H9 (cell line): Measurements from ENCODE around the gene ZNF576. TPM values are rescaled to one million over a fixed set of nuclear protein-coding genes. Genes with fewer than 3 reads are reported as not detected.
A peak's percentile ranks its signal among the peaks of the same experiment; 100 is the strongest.

Source experiments
- DNase-seq: peaks from one replicate; pipeline ENCODE4 v3.0.0-alpha.2; 2017
- H2AFZ ChIP-seq: one replicate; pipeline ENCODE4 v1.6.1; 2013; ENCODE audit warnings: mild to moderate bottlenecking, low read length, control low read depth, moderate library complexity
- H2AK5ac ChIP-seq: 2 replicates; pipeline ENCODE4 v1.6.1; 2013; ENCODE audit warnings: low read length, control low read depth, mixed read lengths; ENCODE audit not compliant: insufficient read length
- H2BK120ac ChIP-seq: one replicate; pipeline ENCODE4 v1.6.1; 2013; ENCODE audit warnings: low read depth, mild to moderate bottlenecking, low read length, control low read depth, inconsistent platforms; ENCODE audit not compliant: poor library complexity, severe bottlenecking
- H2BK12ac ChIP-seq: 2 replicates; pipeline ENCODE4 v1.6.1; 2013; ENCODE audit warnings: low read length, control low read depth, mixed read lengths, low read depth; ENCODE audit not compliant: insufficient read length
- H2BK15ac ChIP-seq: 2 replicates; pipeline ENCODE4 v1.6.1; 2013; ENCODE audit warnings: low read depth, low read length, control low read depth
- H2BK20ac ChIP-seq: one replicate; pipeline ENCODE4 v1.6.1; 2013; ENCODE audit warnings: low read depth, mild to moderate bottlenecking, low read length, control low read depth, inconsistent platforms; ENCODE audit not compliant: poor library complexity, severe bottlenecking
- H2BK5ac ChIP-seq: 2 replicates; pipeline ENCODE4 v1.6.1; 2013; ENCODE audit warnings: low read length, control low read depth, mixed read lengths; ENCODE audit not compliant: insufficient read length
- H3K14ac ChIP-seq: 2 replicates; pipeline ENCODE4 v1.6.1; 2013; ENCODE audit warnings: low read length, control low read depth; ENCODE audit not compliant: insufficient read depth
- H3K18ac ChIP-seq: 2 replicates; pipeline ENCODE4 v1.6.1; 2013; ENCODE audit warnings: low read depth, mild to moderate bottlenecking, mixed read lengths, low read length, control low read depth; ENCODE audit not compliant: insufficient read length
- H3K23ac ChIP-seq: 2 replicates; pipeline ENCODE4 v1.6.1; 2013; ENCODE audit warnings: low read length, control low read depth, mixed read lengths, low read depth; ENCODE audit not compliant: insufficient read length
- H3K23me2 ChIP-seq: 2 replicates; pipeline ENCODE4 v1.6.1; 2013; ENCODE audit warnings: low read depth, mild to moderate bottlenecking, mixed read lengths, low read length, control low read depth; ENCODE audit not compliant: insufficient read length, poor library complexity, severe bottlenecking
- H3K27ac ChIP-seq: 2 replicates; pipeline ENCODE4 v1.5.1; 2013; ENCODE audit warnings: low read length, control low read depth, mixed read lengths, low read depth; ENCODE audit not compliant: insufficient read length
- H3K27me3 ChIP-seq: 2 replicates; pipeline ENCODE4 v1.6.1; 2013; ENCODE audit warnings: low read length, control low read depth, inconsistent platforms; ENCODE audit not compliant: insufficient read depth
- H3K4ac ChIP-seq: 2 replicates; pipeline ENCODE4 v1.6.1; 2013; ENCODE audit warnings: low read depth, mild to moderate bottlenecking, control low read depth, inconsistent platforms, low read length, moderate library complexity
- H3K4me1 ChIP-seq: 2 replicates; pipeline ENCODE4 v1.6.1; 2013; ENCODE audit warnings: low read length, control low read depth, inconsistent platforms; ENCODE audit not compliant: insufficient read depth
- H3K4me2 ChIP-seq: 2 replicates; pipeline ENCODE4 v1.6.1; 2013; ENCODE audit warnings: low read length, control low read depth, mixed read lengths; ENCODE audit not compliant: insufficient read length, insufficient read depth
- H3K56ac ChIP-seq: 2 replicates; pipeline ENCODE4 v1.6.1; 2013; ENCODE audit warnings: low read depth, mild to moderate bottlenecking, mixed read lengths, low read length, control low read depth; ENCODE audit not compliant: insufficient read length
- H3K79me1 ChIP-seq: 2 replicates; pipeline ENCODE4 v1.6.1; 2013; ENCODE audit warnings: low read depth, mild to moderate bottlenecking, moderate library complexity, low read length, control low read depth, inconsistent platforms; ENCODE audit not compliant: insufficient read depth, poor library complexity, severe bottlenecking
- H3K79me2 ChIP-seq: 2 replicates; pipeline ENCODE4 v1.6.1; 2013; ENCODE audit warnings: low read length, control low read depth, inconsistent platforms; ENCODE audit not compliant: insufficient read depth
- H3K9ac ChIP-seq: 2 replicates; pipeline ENCODE4 v1.6.1; 2013; ENCODE audit warnings: low read length, control low read depth, mixed read lengths; ENCODE audit not compliant: insufficient read length; ENCODE audit errors: extremely low read depth
- H3K9me3 ChIP-seq: one replicate; pipeline ENCODE4 v1.6.1; 2013; ENCODE audit warnings: low read depth, low read length, inconsistent platforms; ENCODE audit not compliant: control insufficient read depth
- H3T11ph ChIP-seq: one replicate; pipeline ENCODE4 v1.6.1; 2013; ENCODE audit warnings: mild to moderate bottlenecking, low read length, control low read depth, inconsistent platforms
- H4K20me1 ChIP-seq: one replicate; pipeline ENCODE4 v1.6.1; 2013; ENCODE audit not compliant: control insufficient read depth, insufficient read length, insufficient read depth
- H4K5ac ChIP-seq: 2 replicates; pipeline ENCODE4 v1.6.1; 2013; ENCODE audit warnings: low read depth, mild to moderate bottlenecking, mixed read lengths, low read length, control low read depth; ENCODE audit not compliant: insufficient read length
- H4K8ac ChIP-seq: replicated peaks from 2 replicates; pipeline ENCODE4 v1.6.1; 2013; ENCODE audit warnings: low read length, control low read depth, mixed read lengths, low read depth; ENCODE audit not compliant: insufficient read length
- H4K91ac ChIP-seq: 2 replicates; pipeline ENCODE4 v1.6.1; 2013; ENCODE audit warnings: low read depth, mild to moderate bottlenecking, moderate library complexity, mixed read lengths, low read length, control low read depth; ENCODE audit not compliant: insufficient read length
- H3K27ac Mint-ChIP-seq, 3 experiments: 2 replicates in 2 of 3; 3 replicates in 1 of 3; pipeline ENCODE4 v1.8.0; 2020 to 2021; ENCODE audit warnings: mixed read lengths in 3 of 3, mild to moderate bottlenecking in 1 of 3, moderate library complexity in 1 of 3
- H3K27me3 Mint-ChIP-seq: 2 replicates; pipeline ENCODE4 v1.8.0; 2021; ENCODE audit warnings: low read depth, mild to moderate bottlenecking, moderate library complexity, mixed read lengths
- H3K36me3 Mint-ChIP-seq, 3 experiments: 2 replicates in 2 of 3; 3 replicates in 1 of 3; pipeline ENCODE4 v1.8.0; 2020 to 2021; ENCODE audit warnings: low read depth in 3 of 3, mixed read lengths in 3 of 3; ENCODE audit not compliant: insufficient read depth in 1 of 3
- H3K4me1 Mint-ChIP-seq, 2 experiments: 2 replicates each; pipeline ENCODE4 v1.8.0; 2020; ENCODE audit warnings: mixed read lengths in 2 of 2
- H3K4me3 Mint-ChIP-seq, 2 experiments: 2 replicates in 1 of 2; 3 replicates in 1 of 2; pipeline ENCODE4 v1.8.0; 2020 to 2021; ENCODE audit warnings: mild to moderate bottlenecking in 2 of 2, mixed read lengths in 2 of 2, moderate library complexity in 1 of 2
- H3K9me3 Mint-ChIP-seq, 2 experiments: 2 replicates in 1 of 2; 3 replicates in 1 of 2; pipeline ENCODE4 v1.8.0; 2020; ENCODE audit warnings: mild to moderate bottlenecking in 2 of 2, mixed read lengths in 2 of 2, moderate library complexity in 1 of 2
- WGBS: extraction: QIAGEN DNeasy Blood & Tissue Kit; methylation state at CpG from one replicate; pipeline ENCODE4 v1.1.7; 2013; ENCODE audit warnings: missing lambda C conversion rate, low lambda C conversion rate, mixed read lengths; ENCODE audit not compliant: insufficient read length; ENCODE audit errors: extremely low coverage; 5-methylcytosine and 5-hydroxymethylcytosine counted together
- total RNA-seq: library from RNA; stranded (reverse); gene quantifications from 2 replicates; pipeline ENCODE4 v1.2.1, GENCODE V29; 2021
- TF ChIP-seq, protein P1 (sequence below): fragments of 200-600 bp; sonication (generic); conservative IDR thresholded peaks from 3 replicates; pipeline ENCODE4 v1.8.0; 2021; ENCODE audit warnings: antibody characterized with exemption, mild to moderate bottlenecking

ZNF576 gene
- total RNA-seq, 1 experiment from 2014 or later = 19.7 TPM

- Histone ChIP-seq H3K79me1 (no peaks in the 10 kb centered on the region), H2BK15ac (no peak overlapping the region), H3K4ac (no peak overlapping the region), H3K27me3 (no peaks in the 10 kb centered on the region), H3K9ac (no peak overlapping the region), H3K18ac (no peak overlapping the region), H3K4me1 (no peaks in the 10 kb centered on the region), H3T11ph (no peak overlapping the region), H4K20me1 (no peaks in the 10 kb centered on the region), H3K56ac (no peak overlapping the region), H2BK20ac (no peak overlapping the region), H4K5ac (no peak overlapping the region), H2AFZ (no peak overlapping the region), H3K27ac (no peak overlapping the region), H3K14ac (no peak overlapping the region), H3K79me2 (no peaks in the 10 kb centered on the region), H3K9me3 (no peaks in the 10 kb centered on the region), H4K91ac (no peak overlapping the region), H3K4me2 (no peak overlapping the region), H2BK120ac (no peak overlapping the region), H4K8ac (no peak overlapping the region), H2BK5ac (no peak overlapping the region), H2BK12ac (no peak overlapping the region), H2AK5ac (no peak overlapping the region), H3K23me2 (no peaks in the 10 kb centered on the region), H3K23ac (no peak overlapping the region)
- WGBS = no CpG with 5 or more reads among the region's 28 CpGs
- peaks cover 3% of the 10 kb centered on the region in 2 experiments; a peak in 3 of 5 replicates for H3K9me3 Mint-ChIP-seq
- peaks cover 7 to 8% of the 10 kb centered on the region in 2 experiments for H3K4me1 Mint-ChIP-seq
- TF ChIP-seq, protein P1, sequence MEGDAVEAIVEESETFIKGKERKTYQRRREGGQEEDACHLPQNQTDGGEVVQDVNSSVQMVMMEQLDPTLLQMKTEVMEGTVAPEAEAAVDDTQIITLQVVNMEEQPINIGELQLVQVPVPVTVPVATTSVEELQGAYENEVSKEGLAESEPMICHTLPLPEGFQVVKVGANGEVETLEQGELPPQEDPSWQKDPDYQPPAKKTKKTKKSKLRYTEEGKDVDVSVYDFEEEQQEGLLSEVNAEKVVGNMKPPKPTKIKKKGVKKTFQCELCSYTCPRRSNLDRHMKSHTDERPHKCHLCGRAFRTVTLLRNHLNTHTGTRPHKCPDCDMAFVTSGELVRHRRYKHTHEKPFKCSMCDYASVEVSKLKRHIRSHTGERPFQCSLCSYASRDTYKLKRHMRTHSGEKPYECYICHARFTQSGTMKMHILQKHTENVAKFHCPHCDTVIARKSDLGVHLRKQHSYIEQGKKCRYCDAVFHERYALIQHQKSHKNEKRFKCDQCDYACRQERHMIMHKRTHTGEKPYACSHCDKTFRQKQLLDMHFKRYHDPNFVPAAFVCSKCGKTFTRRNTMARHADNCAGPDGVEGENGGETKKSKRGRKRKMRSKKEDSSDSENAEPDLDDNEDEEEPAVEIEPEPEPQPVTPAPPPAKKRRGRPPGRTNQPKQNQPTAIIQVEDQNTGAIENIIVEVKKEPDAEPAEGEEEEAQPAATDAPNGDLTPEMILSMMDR = no peak
- peak overlapping the region in 2 of 3 experiments; percentile 42 to 72; a peak in 3 of 7 replicates for H3K27ac Mint-ChIP-seq
- H3K36me3 Mint-ChIP-seq = peaks cover 16 to 27% (median 23%) of the 10 kb centered on the region in 3 experiments
- H3K4me3 Mint-ChIP-seq = no peak overlapping the region
- no peak for DNase-seq
- H3K27me3 Mint-ChIP-seq = no peaks in the 10 kb centered on the region
Observed at GRCh38 chr19:43607238-43608205, 11.1 kb downstream of the ZNF576 start.
